DLD1 (cell line): ENCODE data around the gene NDST3.
"Not testable (repeated sequence)": the region's sequence is repeated elsewhere in the genome, so short reads cannot be mapped to it uniquely, and the experiment has no call there.

Experiments used
- in situ Hi-C: cut with HindIII; loops from 2 replicates; pipeline ENCODE4 v1.10.0; 2017; ENCODE audit warnings: low sequenced_read_pairs

The NDST3 gene

DNA sequence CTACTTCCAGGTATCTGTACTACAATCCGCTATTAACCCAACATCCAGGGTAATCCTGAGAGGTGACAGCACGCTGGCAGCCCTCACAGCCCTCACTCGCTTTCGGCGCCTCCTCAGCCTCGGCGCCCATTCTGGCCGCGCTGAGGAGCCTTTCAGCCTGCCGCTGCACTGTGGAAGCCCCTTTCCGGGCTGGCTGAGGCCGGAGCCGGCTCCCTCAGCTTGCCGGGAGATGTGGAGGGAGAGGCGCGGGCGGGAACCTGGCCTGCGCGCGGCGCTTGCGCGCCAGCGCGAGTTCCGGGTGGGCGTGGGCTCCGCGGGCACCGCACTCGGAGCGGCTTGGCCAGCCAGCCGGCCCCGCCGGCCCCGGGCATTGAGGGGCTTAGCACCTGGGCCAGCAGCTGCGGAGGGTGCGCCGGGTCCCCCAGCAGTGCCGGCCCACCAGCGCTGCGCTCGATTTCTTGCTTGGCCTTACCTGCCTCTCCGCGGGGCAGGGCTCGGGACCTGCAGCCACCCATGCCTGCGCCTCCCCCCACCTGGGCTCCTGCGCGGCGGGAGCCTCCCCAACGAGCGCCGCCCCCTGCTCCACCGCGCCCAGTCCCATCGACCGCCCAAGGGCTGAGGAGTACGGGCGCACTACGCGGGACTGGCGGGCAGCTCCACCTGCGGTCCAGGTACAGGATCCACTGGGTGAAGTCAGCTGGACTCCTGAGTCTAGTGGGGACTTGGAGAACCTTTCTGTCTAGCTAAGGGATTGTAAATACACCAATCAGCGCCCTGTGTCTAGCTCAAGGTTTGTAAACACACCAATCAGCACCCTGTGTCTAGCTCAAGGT, 231.2 kb downstream of the NDST3 start:
- in situ Hi-C loops = no loop called here

DNA sequence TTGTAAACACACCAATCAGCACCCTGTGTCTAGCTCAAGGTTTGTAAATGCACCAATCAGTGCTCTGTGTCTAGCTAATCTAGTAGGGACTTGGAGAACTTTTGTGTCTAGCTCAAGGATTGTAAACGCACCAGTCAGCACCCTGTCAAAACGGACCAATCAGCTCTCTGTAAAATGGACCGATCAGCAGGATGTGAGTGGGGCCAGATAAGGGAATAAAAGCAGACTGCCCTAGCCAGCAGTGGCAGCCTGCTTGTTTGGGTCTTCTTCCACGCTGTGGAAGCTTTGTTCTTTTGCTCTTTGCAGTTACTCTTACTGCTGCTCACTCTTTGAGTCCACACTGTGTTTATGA, 231.8 kb downstream of the NDST3 start:
- in situ Hi-C loops = not testable (repeated sequence)

DNA sequence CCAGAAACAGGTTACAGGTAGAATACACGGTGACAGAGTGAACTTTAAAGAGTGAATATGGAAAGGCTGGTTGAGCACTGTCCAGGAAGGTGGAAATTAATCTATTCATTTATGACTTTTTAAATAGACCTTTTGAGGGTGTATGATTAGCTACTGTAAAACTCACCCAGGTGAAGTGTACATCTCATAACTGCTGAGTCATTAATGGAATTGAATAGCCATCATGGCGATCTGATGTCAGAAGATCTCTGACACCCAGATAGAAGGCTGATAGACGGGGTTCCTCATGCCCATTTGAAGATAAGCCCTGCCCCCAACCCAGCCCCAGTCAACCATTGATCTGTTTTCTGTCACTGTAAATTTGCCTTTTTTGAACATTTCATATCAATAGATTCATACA, 234.5 kb downstream of the NDST3 start:
- in situ Hi-C loops = no loop called here

DNA sequence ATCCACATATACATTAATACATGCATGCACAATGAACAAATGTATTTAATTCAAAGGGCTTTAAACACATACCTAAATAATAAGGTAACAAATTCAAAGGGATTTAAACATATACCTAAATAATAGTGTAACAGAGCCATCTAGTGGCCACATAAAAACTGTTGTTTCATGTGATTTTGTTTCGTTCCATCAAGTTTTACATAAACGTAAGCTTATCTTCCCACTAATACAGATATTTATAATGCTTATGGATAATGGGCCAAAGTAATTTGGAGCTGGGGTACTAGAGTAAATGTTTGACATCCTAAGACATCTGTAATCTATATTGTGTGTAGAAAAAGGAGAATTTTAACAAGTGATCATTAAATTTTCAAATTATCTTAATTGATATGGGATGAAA, 236.2 kb downstream of the NDST3 start:
- in situ Hi-C loops = no loop called here

DNA sequence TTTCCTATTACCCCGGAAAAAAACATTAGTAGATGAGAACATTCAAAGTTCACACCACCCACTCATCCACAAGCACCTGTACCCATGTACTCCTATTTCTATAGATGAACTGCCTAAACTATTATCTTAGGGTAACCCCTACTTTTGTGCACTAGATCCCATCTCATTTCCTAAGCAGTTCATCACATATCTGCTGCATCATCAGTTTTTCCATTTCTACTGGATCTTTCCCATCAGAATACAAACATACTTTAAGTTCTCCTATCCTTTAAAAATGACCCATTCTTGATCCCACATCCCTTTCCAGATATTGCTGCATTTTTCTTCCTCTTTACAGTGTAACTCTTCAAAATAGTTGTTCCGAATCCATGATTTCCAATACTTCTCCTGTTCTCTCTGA, 237.5 kb downstream of the NDST3 start:
- in situ Hi-C loops = no loop called here

DNA sequence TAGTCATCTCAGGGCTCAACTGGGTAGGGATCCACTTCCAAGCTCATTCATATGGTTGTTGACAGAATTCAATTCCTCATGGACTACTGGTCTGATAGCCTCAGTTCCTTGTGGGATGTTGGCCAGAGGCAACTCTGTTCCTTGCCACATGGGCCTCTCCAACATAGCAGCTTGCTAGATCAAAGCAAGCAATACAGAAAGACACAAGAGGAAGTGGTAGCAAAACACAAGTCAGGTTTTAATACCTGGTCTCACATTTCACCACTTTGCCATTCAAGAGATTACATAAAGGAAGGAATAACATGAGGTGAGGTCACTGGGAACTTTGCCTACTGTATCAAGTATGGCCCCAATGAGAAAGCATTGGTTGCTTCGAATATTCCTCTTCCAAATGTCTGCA, 239.4 kb downstream of the NDST3 start:
- in situ Hi-C loops = no loop called here

DNA sequence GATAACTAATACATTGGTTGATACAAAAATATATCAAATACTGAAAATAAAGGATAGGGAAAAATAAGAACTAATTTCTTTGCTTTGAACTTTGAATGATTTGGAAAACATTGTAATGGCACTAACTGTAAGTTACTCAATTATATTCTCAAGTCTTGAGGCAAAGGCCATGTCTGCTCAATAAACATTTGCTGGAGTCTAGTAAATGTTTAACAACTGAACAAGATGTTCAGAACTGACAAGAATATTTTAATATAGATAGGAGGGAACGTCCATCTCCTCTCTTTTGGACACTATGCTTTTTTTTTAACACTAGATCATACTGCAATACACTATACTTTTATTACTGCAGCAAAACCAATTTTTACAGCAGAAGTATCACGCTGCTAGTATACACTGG, 242.3 kb downstream of the NDST3 start:
- in situ Hi-C loops = no loop called here

DNA sequence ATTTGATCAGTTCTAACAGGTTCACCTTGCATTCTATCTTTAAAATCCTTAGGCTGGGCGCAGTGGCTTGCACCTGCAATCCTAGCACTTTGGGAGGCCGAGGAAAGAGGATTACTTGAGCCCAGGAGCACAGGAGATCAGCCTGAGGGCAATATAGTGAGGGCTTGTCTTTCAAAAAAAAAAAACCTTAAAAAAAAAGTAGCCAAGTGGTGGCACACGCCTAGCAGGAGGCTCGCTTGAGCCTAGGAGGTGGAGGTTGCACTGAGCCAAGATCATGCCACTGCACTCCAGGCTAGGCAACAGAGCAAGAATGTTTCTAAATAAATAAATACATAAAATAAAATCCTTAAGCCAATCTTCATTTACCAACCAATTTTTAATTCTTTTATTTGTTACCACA, 243.0 kb downstream of the NDST3 start:
- in situ Hi-C loops = no loop called here

DNA sequence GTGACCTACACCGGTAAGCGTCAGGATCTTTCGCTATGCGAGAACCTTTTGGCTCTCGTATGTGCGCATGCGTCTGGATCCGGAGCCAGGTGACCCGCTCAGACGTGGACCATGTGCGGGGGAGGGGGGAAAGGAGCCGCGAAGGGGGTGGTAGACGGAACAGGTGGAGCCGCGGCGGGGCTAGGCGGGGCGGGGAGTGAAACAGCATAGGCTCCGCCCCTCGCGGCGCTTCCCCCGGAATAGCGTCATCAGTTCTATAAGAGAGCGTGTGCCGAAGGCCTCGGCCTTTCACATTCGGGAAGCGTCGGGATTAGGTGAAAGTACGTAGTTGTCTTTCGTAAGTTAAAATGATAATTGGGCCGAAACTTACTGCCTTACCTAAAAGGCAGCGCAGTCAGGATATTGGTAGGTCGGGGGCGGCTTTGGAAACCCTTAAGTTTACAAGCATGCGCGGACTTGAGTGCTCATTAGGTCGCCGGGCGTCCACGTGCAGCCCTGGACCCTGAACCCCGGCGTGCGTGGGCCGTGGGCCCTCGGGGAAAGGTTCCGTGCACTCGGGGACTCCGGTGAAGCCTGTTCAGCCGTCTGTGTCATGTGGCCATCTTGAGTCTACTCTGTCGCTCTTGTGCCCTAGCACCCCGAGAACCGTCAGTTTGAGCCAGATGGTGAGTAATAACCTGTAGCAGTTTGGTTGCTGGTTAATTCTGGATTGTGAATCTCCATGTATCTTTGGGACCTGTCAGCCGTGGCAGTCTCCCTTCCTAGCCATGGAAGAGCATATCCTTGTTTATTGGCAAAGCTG, 244.4 kb downstream of the NDST3 start:
- in situ Hi-C loops = no loop called here

DNA sequence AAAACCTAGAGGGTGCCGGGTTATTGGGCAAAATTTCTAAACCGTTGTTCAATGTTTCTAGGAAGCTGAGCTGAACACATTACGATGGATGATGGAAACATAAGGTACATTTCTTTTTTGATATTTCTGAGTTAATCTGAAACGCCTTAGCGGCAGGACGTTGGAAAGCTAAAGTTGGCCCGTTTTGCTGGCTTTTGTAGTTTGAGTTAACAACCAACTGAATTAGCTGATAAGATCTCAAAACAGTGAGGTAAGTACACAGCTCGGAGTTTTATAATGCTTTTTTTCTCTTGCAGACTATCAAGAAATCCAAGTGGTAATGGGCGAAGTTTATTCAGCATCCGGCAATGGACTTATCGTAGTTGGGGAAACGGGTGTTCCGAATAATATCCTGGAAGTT, 245.0 kb downstream of the NDST3 start:
- in situ Hi-C loops = no loop called here

DNA sequence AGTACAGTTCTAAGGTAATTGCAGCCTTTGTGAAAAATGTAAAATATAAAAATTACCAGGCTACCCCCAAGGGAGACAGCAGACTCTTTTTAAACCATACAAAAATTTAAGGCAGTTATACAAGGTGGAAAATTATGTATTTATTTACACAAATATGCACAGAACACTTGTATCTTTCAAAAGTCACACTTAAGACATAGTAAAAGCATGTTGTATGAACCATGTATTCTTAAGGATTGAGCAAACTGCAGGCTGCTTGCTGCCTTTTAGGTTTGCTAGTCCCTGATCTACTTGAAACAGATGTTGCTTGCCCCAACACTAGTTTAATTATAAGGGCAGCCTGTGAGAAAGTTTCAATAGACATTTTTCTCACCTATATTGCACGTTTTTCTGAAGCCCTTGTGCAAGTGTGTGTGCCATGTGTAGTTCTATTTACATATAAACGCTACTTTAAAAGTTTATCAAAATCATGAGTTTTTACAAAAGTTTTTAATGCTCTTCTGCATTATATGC, 245.7 kb downstream of the NDST3 start:
- in situ Hi-C loops = no loop called here

DNA sequence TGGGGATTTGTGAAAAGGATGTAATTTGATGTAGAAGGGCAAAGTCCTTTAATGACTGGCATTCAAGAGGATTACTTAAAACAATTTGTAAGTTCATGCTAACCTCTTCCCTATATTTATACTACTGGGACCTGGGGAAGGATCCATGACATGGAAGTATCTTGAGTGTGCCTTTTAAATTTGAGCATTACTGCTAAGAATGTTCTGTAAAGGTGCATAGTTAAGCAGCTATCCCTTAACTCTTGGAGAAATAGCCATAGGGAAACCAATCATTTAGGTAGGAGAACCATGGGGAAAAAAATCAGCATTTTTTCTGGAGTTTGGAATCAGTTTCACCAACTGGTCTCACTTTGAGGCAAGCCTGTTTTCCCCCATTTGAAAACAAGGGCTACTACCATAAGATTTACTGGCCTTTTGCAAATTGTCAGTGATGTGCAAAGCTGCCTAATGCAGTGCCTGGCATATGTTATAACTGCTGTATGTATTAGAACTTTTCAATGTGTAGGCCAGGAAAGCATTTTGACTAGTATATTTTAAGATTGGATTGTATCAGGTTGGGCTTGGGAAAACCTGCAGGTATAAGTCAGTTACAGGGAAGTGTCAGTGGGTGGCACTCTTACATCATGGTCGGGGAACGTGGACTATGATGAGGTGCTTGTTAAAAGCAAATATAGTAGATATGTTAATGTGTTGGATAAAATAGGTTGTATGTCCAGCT, 246.4 kb downstream of the NDST3 start:
- in situ Hi-C loops = no loop called here

DNA sequence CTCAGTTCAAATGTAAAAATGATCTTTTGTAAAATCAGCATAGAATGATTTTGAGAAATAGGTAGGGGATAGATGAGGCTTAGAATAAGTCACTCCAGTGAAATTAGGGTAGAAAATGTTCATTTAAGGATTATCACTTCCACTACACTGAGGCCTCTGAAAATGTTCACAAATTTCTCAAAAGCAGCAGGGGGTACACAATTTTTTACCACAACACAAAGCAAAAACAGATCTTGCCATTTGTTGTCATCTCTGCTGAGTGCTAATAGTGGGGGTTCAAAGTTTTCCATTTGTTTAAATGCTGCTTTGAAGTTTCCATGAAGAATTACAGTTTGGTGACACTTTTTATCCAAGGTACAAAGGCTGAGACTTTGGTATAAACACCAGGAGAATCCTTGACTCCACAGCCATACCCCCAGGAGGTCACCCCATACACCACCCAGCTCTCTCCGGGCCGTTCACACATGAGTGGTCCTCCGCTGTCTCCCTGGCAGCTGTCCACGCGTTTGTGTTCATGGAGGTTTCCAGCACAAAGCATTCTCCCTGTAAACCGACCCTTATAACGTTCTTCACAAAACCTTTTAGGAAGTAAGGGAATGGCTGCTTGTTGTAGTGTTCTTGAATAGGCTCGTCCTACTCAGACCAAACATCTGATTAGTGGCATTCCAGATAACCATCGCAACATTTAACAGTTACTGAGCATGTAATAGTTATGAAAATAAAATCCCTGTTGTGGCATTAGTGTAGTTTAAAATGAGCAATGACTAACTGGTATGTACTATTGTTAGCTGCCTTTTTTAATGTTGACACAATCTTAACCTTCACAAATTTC, 247.5 kb downstream of the NDST3 start:
- in situ Hi-C loops = no loop called here

DNA sequence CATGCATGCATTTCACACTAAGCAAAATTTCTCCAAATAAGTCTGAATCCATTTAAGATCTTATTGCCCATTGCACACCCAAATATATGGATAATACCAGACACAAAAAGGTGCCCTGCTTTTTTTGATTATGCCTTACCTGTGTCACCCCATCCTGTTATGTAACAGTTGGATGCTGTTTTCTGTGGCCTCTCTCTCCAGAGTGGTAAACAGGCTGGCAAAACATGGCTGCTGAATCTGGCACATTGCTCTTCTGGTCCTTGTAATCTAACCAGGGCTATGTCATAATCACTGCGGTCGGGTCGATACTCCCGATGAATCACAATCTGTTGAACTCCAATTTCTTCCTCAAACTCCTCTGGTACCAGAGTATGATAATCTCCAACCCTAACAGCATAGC, 248.4 kb downstream of the NDST3 start:
- in situ Hi-C loops = no loop called here

DNA sequence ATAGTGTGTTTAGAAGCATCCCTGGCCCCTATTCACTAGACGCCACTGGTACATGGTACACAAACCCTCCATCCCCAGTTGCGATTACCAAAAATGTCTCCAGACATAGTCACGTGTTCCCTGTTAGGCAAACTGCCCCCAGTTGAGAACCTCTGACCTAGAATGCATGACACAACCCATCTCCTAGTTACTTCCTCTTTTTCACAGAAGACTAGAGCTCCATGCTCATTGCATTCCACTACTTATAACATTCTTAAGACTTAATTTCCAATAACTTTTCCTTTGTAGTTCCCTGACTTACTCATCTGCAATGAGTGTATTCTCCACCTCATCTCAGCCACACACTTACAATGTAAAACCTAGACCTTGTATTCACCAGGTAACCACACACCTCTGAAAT, 249.9 kb downstream of the NDST3 start:
- in situ Hi-C loops = no loop called here

DNA sequence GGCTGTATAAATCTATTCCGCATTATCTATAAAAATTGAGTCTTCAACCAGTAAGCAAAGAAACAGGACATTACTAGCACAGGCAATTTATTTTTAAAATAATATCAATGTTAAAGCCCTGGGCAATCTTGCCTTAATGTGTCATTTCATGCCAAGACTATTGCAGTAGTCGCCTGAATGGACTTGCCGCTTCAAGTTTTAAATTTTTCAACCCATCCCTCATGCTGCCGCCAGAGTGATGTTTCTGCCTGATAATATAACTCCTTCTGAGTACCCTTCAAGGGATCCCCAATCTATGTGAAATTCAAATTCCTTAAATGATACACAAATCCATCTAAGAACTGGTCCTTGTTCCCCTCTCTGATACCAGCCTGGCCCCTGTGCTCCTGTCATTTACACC, 251.6 kb downstream of the NDST3 start:
- in situ Hi-C loops = no loop called here

DNA sequence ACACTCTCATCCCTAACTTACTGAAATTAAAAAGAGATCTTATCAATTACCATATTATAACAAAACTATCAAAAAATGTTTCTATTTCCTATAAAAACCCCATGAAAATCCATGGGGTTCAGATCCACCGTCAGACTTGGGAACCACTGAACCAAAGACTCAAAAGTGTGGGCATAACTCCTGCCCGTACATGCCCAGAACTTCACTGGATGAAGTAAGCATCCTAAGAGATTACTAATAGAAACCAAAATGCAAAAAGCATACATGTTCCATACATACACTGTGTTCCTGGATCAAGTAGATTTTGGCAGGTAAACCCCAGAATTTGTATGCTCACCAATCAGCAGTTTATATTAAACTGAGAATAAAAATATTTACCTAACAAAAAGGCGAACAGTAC, 252.4 kb downstream of the NDST3 start:
- in situ Hi-C loops = no loop called here

DNA sequence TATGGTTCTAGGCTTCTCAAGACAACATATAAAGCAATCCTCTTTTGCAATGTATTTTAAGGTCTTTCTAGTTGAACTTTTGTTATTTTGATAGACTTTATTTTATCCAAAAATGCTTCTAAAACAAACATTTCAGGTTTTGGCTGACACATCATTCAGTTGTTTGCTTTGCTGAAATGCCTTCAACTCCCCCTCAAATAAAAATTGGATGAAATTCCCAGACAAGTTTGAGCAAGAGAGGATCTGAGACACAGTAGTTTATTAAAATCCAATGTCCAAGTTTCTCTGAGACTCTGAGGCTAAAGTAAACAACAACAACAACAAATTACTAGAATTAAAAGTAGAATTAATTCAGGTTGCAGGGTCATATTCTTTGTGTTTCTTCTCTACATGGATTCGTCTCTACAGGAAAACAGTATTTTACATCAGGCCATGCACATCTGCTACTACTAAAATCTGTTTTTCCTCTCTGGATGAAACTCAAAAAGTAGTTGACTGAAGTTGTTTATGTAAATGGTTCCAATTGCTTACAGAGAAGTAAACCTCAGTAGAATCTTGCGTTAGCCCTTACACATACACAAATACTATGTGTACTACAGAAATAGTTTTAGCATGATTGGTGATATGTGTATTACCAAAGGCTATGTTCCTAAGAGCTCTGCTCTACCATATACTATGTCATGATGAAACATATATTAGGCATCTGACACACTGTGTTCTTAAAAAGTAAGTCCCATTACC, 253.6 kb downstream of the NDST3 start:
- in situ Hi-C loops = no loop called here

DNA sequence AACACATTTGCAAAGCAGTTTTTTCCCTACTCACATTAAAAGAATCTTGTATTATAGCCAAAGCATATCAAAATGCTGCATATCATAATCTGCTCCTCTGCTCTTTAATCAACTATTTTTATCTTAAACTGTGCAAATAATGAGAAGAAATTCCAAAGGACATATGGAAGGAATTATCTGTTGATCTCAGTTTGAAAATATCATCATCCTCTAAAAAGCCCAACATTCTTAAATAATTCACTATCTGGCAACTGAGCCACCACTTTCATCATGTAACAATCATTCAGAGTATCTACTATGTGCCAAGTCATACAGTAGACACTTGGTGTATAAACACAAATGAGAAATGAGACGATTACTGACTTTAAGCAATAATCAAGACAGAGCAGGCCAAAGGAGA, 255.5 kb downstream of the NDST3 start:
- in situ Hi-C loops = no loop called here

DNA sequence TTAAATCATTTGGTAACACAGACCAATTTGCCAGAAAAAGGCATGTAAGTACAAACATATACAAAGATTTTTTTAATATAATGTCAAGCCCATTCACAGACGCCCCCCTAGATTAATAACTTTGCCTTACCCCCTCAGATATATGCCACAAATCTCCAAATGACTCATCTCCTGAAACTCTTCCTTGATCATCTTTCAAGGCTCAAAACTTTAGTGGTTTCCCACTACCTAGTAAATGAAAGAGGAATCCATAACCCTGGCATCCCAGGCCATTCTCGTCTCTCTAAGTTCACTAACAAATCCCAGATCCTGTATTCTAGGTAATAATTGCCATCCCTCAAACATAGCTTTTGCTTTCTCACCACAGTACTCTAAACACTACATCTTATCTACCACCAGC, 256.7 kb downstream of the NDST3 start:
- in situ Hi-C loops = no loop called here
